ENCODE results near the gene INTS11. TPM values are rescaled to one million over a fixed set of nuclear protein-coding genes. Genes with fewer than 3 reads are reported as not detected.
A peak's percentile ranks its signal among the peaks of the same experiment; 100 is the strongest.

Gene INTS11
- total RNA-seq, 1 experiment from 2014 or later, result 103 TPM

GRCh38 chr1:1356796-1357401 is 32.4 kb upstream of the INTS11 start:
- Mint-ChIP-seq H3K4me1 (ENCODE audit: low read depth, unreplicated experiment) (peaks cover 8% of the 10 kb centered on the region), H3K9me3 (ENCODE audit: unreplicated experiment) (no peaks in the 10 kb centered on the region), H3K4me3 (ENCODE audit: unreplicated experiment) (no peak overlapping the region), H3K27ac (ENCODE audit: unreplicated experiment) (no peak overlapping the region), H3K36me3 (ENCODE audit: insufficient read depth, unreplicated experiment) (peaks cover 27% of the 10 kb centered on the region), H3K27me3 (ENCODE audit: insufficient read depth, unreplicated experiment) (no peaks in the 10 kb centered on the region)
- no peaks in the 10 kb centered on the region for H3K9me3 ChIP-seq
- POLR2A ChIA-PET, result interaction anchor here (0.6 kb wide), 1 partner anchor 18 kb away, joined by 4 read pairs; the partner anchor contains the start of gene AURKAIP1
- peaks cover 32% of the 10 kb centered on the region for H3K4me1 ChIP-seq
- H3K27me3 ChIP-seq (replicated peaks; ENCODE audit: control insufficient read depth, insufficient read depth, low read length), result no peaks in the 10 kb centered on the region
- BruUV-seq (replicated peaks), result no TSS peak
- intact Hi-C loops (cut with micrococcal nuclease; ENCODE audit: unreplicated experiment), result no loop called here
- H3K36me3 ChIP-seq (ENCODE audit: control insufficient read depth, insufficient read depth, low read length), result no peaks in the 10 kb centered on the region
- H3K4me3 ChIP-seq (ENCODE audit: low read depth, low read length), result no peak overlapping the region
- no peak for DNase-seq
- CTCF ChIA-PET, result no interaction called here
- no peak for TF ChIP-seq CTCF (IDR thresholded peaks at IDR 0.05; ENCODE audit: insufficient read depth in 1 of 2, low read depth in 1 of 2, low read length in 1 of 2, severe bottlenecking in 1 of 2, unreplicated experiment in 1 of 2)

GRCh38 chr1:1356166-1356795 is 31.8 kb upstream of the INTS11 start:
- CTCF ChIA-PET, result no interaction called here

GRCh38 chr1:1355416-1355815 is 31.0 kb upstream of the INTS11 start:
- CTCF ChIA-PET, result interaction anchor here (0.6 kb wide), 1 partner anchor 184 kb away, joined by 5 read pairs; no protein-coding TSS in a partner anchor
- TF ChIP-seq CTCF (IDR thresholded peaks at IDR 0.05; ENCODE audit: insufficient read depth in 1 of 2, low read depth in 1 of 2, low read length in 1 of 2, severe bottlenecking in 1 of 2, unreplicated experiment in 1 of 2), result no peak
- H3K27ac Mint-ChIP-seq (ENCODE audit: unreplicated experiment), result no peak overlapping the region
- H3K36me3 Mint-ChIP-seq (ENCODE audit: insufficient read depth, unreplicated experiment), result peaks cover 27% of the 10 kb centered on the region
- intact Hi-C loops (cut with micrococcal nuclease; ENCODE audit: unreplicated experiment), result no loop called here
- no peaks in the 10 kb centered on the region for H3K27me3 ChIP-seq (replicated peaks; ENCODE audit: control insufficient read depth, insufficient read depth, low read length)
- peak; percentile 63 to 71 for DNase-seq
- no peak overlapping the region for H3K4me3 Mint-ChIP-seq (ENCODE audit: unreplicated experiment)
- H3K4me1 Mint-ChIP-seq (ENCODE audit: low read depth, unreplicated experiment), result peaks cover under 1% of the 10 kb centered on the region
- POLR2A ChIA-PET, result interaction anchor here (0.6 kb wide), 1 partner anchor 23 kb away, joined by 4 read pairs; no protein-coding TSS in a partner anchor
- no peaks in the 10 kb centered on the region for H3K9me3 Mint-ChIP-seq (ENCODE audit: unreplicated experiment)
- no peaks in the 10 kb centered on the region for H3K27me3 Mint-ChIP-seq (ENCODE audit: insufficient read depth, unreplicated experiment)
- no peaks in the 10 kb centered on the region for H3K36me3 ChIP-seq (ENCODE audit: control insufficient read depth, insufficient read depth, low read length)
- BruUV-seq (replicated peaks), result no TSS peak
- H3K4me1 ChIP-seq, result peaks cover 24% of the 10 kb centered on the region
- peak overlapping the region; percentile 47 for H3K4me3 ChIP-seq (ENCODE audit: low read depth, low read length)
- H3K9me3 ChIP-seq, result no peaks in the 10 kb centered on the region

More at GRCh38 chr1:1356166-1356795, 31.8 kb upstream of the INTS11 start:
- Mint-ChIP-seq H3K27me3 (ENCODE audit: insufficient read depth, unreplicated experiment) (no peaks in the 10 kb centered on the region), H3K36me3 (ENCODE audit: insufficient read depth, unreplicated experiment) (peaks cover 27% of the 10 kb centered on the region), H3K27ac (ENCODE audit: unreplicated experiment) (no peak overlapping the region), H3K4me3 (ENCODE audit: unreplicated experiment) (no peak overlapping the region), H3K4me1 (ENCODE audit: low read depth, unreplicated experiment) (peaks cover 8% of the 10 kb centered on the region), H3K9me3 (ENCODE audit: unreplicated experiment) (no peaks in the 10 kb centered on the region)
- intact Hi-C loops (cut with micrococcal nuclease; ENCODE audit: unreplicated experiment), result no loop called here
- BruUV-seq (replicated peaks), result no TSS peak
- peaks cover 32% of the 10 kb centered on the region for H3K4me1 ChIP-seq
- no peak for TF ChIP-seq CTCF (IDR thresholded peaks at IDR 0.05; ENCODE audit: insufficient read depth in 1 of 2, low read depth in 1 of 2, low read length in 1 of 2, severe bottlenecking in 1 of 2, unreplicated experiment in 1 of 2)
- no peaks in the 10 kb centered on the region for H3K36me3 ChIP-seq (ENCODE audit: control insufficient read depth, insufficient read depth, low read length)
- no peaks in the 10 kb centered on the region for H3K9me3 ChIP-seq
- H3K27me3 ChIP-seq (replicated peaks; ENCODE audit: control insufficient read depth, insufficient read depth, low read length), result no peaks in the 10 kb centered on the region
- H3K4me3 ChIP-seq (ENCODE audit: low read depth, low read length), result peak overlapping the region; percentile 47
- no peak for DNase-seq
- POLR2A ChIA-PET, result no interaction called here

Data from Caco-2 (cell line).